IPS-11a (cell line): Measurements from ENCODE around the gene MED1.

ENCODE experiments used
- H3K4me3 ChIP-seq: one replicate; pipeline ENCODE4 v1.5.1; 2013; ENCODE audit warnings: low read depth, low read length, control low read depth

The MED1 gene

GRCh38 chr17:39365872-39366271 is 85.2 kb downstream of the MED1 start:
- H3K4me3 ChIP-seq = no peak overlapping the region

GRCh38 chr17:39365242-39365641 is 85.8 kb downstream of the MED1 start:
- H3K4me3 ChIP-seq = no peak overlapping the region

- no peak overlapping the region for H3K4me3 ChIP-seq
These were observed 86.6 kb downstream of the MED1 start for GRCh38 chr17:39364236-39365025.

GRCh38 chr17:39361064-39361463 is 90.0 kb downstream of the MED1 start:
- H3K4me3 ChIP-seq = no peak overlapping the region

DNA sequence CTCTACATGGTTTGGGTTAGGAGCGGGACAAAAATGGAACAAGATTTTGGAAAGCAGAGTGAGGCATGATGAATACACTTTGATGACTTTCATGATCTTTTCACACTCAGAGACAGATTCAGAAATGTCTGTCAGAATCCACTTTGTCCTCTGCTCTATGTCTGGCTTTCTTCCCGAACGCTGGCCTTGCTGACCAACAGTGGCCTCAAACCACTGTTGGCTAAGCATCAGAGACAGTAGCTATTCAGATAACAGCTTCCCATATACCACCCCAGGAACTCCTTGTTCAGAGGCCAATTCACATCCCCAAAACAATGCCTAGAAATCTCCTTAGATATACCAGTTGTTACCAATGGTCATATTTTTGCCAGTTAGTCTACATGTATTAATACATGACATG is 90.5 kb downstream of the MED1 start:
- H3K4me3 ChIP-seq = no peak overlapping the region

- no peak overlapping the region for H3K4me3 ChIP-seq
These were observed 91.1 kb downstream of the MED1 start for GRCh38 chr17:39359994-39360393.

- H3K4me3 ChIP-seq = no peak overlapping the region
These were observed 93.1 kb downstream of the MED1 start for GRCh38 chr17:39357986-39358385.

GRCh38 chr17:39357488-39357887 is 93.6 kb downstream of the MED1 start:
- H3K4me3 ChIP-seq = no peak overlapping the region
